NCI-H2196 treated with DMSO at 0.1 percent for 48 hours (cell line): ENCODE results near the gene TRAPPC3.

Source experiments
- DNase-seq: peaks from one replicate; lab custom pipeline; 2025; ENCODE audit not compliant: unreplicated experiment; lab: John Stamatoyannopoulos, UW

The TRAPPC3 gene

DNA sequence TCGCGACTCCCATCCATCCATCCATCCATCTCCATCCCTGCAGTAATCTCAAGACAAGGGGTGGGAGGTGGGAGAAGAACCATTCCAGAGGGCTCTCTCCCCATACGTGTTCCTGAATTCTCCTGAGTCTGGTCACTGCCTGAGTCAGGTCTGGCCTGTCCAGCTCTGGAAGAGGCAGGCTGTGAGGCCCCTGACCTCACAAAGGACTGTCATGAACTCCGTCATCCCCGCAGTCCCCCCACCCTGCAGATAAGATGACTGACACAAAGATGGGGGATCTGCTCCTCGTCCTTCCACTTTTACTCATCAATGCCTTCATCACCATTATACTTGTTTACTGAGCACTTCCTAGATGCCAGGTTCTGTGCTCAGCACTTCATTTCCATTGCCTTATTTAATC lies 5.0 kb upstream of the TRAPPC3 start:
- DNase-seq = no peak

DNA sequence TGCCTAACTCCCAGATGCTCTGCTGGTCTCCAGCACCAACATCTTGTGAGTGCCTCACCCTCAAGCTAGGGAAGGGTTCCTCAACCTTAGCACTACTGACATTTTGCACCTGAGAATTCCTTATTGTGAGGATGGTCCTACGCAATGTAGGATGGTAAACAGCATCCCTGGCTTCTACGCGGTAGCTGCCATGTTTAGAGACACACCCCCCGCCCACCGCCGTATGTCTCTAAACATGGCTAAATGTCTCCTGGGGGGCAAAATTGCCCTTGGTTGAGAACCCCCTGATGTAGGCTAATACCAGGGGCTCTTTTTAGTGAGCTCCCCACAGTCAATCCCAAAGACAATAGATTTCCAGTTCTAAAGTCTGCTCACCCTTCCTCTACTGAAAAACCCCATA lies 4.2 kb upstream of the TRAPPC3 start:
- no peak for DNase-seq

DNA sequence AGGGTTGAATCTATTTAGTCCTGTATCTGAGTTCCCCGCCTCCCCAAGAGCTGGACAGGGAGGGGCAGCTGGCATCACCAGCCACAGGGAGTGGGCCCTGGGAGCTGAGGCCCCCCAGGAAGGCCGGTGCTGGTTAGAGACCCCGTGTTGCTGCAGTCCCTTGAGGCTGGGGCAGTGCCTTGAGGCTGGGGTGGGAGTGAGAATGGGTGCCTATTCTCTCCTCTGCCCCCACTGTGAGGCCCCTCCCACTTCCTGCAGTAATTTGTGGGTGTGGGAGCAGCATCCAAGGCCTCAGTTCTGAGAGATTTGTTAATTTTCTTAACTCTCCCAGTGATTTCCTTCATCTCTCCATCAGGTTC lies 2.5 kb upstream of the TRAPPC3 start:
- no peak for DNase-seq

DNA sequence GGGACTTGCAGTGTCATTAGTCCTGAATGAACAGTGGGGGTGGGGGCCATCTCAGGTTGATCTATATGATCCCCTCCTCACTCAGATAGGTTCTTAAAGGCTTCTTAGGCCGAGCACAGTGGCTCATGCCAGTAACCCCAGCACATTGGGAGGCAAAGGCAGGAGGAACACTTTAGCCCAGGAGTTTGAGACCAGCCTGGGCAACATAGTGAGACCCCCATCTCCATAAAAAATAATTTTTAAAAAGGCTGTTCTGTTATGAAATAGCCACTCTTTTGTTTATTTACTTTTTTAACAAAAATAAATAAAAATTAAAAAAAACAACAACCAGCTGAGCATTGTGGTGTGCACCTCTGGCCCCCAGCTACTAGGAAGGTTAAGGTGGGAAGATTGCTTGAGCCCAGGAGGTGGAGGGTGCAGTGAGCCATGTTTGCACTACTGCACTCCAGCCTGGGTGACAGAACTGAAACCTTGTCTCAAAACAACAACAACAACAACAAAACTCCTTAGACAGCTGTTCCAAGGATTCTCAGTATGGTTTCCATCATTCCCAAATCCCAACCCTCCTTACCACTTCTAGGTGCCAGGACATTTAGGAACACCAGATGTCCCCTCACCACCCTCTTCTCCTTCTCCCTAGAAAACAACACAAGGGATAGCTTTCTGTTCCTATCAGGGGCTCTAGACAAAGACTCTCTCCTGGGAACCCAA lies 2.0 kb upstream of the TRAPPC3 start:
- DNase-seq = no peak

DNA sequence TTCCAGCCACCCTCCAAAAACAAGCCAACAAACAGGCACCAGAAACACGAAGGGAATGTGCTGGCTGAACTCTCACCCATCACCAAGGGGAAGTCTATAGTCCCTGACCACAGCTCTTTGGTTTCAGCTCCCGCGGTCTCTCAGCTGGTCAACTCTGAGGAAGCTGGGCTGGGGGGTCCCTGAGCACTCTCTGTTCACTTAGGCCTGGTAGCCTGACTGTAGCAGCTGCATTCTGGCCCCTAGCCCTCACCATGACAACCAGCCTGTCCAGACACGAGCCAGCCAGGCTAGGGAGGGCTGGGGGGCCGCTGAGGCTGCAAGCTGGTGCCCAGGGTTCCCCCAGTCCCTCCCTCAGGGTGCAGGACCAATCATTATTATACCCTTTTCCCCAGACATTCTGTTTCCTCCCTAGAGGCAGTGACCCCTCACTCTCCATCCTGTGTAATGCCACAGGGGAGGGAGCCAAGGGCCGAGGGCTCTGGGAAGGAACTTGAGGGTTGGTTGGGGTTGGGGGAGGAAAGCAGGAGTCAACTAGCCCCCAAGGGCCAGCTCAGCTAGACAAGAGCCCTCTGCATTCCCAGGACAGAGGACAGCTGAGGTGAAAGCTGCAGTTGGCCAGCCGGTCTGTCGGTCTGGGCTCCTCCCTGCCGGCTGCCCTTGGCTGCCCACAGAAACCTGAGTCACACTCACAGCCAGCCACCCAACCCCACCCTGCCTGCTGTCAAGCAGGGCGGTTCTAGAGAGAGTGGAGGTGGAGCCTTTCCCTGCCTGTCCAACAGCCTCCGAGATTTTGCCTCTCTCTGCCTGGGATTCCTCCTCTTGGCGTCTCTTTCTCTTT lies 1.2 kb upstream of the TRAPPC3 start:
- peak; percentile 96 for DNase-seq

DNA sequence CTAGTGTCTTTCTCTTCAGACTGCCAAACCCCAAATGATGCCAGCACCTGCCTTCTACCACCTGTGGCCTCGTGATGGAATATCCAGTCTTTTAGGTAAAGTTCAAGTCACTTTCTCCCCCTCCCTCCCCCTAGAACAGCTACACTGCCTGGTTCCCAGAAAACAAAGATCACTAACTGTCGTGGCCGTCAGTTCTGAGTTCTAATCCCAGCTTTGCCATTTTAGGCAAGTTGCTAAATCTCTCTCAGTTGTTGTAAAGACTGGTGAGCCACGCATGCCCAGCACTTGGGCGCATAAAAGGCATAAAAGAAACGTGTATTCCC lies 648 bp upstream of the TRAPPC3 start:
- DNase-seq = no peak

DNA sequence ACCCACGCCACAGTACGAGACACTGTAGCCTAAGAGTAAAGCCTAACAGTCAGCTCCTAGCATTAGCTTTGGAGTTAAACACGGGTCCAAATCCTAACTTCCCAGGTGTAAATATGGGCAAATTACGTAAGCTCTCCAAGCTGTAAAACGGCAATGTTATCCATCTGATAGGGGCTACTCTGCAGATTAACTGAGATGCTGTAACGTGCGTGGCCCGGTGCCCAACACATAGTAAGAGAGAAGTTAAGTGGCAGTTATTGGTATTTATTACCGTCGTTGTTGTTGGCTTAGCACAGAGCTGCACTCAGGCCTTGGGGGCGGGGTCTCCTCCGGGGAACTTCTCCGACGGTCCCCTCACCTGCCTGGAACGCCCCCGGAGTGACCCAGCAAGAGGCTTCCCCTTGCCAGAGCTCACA lies 457 bp downstream of the TRAPPC3 start:
- no peak for DNase-seq

DNA sequence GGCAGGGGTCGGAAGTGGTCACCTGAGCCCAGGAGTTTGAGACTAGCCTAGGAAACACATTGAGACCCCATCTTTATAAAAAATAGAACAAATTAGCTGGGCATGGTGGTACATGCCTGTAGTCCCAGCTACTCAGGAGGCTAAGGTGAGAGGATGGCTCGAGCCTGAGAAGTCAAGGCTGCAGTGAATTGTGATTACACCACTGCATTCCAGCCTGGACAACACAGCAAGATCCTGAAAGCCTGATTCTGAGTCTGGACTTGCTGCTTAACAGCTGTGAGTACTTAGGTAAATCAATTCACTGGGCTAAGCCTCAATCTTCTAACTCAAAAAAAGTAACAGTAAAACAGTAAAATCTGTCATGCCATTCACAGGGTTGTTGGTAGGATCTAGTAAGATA lies 4.9 kb downstream of the TRAPPC3 start:
- no peak for DNase-seq

DNA sequence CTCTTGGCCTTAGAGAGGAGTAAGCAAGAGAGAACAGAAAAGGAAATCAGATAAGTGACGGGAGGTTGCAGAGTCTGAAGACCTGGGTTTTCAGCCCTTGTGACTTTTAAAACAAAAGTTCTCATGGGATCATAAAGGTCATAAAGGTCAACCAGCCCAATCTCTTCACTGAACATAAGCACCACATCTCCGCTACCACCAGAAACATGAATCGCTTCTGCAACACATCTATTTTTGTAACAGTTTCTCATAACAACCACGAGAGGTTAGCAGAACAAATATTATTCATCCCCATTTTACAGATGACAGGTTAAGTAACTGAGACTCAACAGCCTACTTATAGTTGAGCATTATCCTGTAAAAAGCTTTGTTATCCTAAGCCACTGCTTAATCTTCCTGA lies 5.9 kb downstream of the TRAPPC3 start:
- no peak for DNase-seq

DNA sequence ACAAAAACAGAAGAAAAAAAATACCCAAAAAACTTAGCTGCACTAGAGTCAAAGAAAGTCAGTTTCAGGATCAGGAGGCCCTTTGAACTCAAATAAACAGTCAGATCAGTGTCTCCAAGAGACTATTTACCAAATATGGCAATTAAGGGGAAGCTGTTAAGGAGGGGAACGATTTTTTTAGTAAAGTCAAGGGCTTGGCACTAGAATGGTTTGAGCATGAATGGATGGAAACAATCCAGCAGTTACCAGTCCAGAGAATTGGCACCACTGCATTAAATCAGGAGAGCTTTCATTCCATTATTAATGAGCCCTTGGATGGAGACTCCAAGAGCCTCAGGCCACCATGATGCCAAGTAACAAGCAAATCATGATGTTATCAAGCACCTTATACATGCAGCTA lies 7.2 kb downstream of the TRAPPC3 start:
- DNase-seq = peak; percentile 66

DNA sequence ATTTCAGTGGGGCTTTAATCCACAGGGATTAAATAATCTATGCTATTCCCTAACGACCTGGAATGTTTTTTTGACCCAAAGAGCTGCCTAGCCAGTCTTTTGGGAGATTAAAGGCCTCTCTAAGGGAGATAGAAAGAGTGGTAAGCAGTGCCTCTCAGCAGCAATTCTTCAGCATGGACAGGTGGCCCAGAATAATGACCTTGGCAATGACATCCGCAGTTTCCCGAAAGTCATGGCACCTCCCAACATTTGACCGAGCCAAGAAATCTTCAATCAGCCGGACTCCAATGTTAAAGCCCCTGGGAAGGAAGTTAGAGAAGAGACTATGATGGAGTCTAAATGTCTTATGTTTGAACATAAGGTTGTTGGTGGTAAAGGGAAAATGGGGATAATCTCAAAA lies 9.8 kb downstream of the TRAPPC3 start:
- no peak for DNase-seq

DNA sequence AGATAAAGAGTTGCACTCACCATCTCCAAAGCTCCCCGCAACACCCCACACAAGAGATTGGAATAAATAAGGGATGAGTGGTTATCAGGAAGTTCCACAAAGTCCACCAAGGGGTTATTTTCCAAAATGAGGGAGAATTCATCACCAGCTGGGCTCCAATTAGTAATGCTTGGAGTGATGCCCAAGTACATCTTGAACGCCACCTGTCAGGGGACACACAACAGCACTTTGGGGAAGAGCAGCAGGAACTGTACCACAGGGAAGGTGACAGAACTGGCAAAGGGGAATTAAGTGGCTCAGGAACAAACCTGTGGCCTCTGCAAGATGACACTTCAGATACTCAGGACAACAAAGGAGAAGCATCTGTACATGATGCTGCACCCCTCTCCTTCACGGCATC lies 11.5 kb downstream of the TRAPPC3 start:
- no peak for DNase-seq

DNA sequence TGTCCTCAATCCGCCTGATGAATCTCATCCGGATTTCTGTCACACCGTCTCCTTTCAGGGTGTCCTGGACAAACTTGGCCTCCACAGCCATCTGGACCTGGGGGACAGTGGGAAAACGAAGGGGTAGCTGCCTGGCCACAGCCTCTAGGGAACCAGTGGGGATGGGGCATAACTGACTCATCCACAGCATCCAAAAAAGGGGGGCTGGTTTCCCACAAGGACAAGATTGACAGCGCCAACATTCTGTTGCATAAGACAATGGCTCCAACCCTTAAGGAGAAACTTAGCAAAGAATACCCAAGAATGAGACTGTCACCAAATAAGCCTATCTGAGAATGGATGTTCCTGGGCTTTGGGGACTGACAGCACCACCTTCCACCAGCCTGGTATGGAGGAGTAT lies 12.1 kb downstream of the TRAPPC3 start:
- no peak for DNase-seq

DNA sequence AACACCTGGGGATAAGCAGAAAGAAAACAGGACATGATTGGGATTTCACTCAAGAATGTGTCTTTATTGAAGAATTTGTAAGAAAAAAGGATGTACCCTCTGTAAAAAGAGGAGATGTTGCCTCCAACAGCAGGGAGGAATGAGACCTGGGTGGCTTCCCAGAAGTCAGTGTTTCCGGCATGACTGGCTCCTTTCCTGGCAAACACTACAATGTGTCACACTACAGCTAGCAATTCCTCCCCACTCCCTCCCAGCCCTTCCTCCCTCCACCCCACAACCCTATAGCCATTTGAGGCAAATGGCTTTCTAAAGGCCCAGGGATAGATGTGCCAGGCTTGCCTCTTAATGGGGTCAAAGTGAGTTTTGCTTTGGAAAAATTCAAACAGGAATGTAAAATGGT lies 12.8 kb downstream of the TRAPPC3 start:
- no peak for DNase-seq

DNA sequence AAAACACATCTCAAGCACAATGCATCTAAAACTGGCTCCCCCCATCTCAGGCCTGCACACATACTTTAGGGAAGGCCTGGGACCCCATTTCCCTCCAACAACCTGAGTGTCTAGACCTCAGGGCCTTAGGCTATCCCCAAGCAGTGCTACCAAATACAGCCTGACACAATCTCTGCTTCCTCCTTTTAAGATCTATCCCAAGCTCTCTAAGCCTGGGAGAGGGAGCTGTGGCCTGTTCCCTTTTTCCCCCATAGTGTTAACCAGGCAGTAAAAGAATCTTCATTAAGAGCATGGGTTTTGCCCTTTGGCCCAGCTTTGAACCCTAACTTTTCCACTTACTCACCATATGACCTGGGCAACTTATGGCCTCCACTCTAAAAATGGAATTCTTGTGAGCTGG lies 13.5 kb downstream of the TRAPPC3 start:
- no peak for DNase-seq

DNA sequence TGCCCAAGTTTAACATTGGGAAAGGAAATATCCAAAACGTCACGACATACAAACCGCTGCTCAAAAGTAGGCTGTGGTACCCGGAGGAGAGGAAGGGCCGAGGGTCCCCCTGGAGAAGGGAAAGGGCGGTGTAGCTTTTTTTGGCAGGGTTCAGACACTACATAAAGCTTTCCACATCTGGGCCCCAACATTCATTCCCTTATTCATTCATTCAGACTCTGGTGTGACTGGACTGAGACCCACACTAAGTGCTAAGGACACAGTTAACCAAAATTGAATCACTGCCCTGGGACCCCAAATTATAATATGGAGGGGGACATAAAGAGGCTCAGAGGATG lies 14.0 kb downstream of the TRAPPC3 start:
- DNase-seq = no peak

DNA sequence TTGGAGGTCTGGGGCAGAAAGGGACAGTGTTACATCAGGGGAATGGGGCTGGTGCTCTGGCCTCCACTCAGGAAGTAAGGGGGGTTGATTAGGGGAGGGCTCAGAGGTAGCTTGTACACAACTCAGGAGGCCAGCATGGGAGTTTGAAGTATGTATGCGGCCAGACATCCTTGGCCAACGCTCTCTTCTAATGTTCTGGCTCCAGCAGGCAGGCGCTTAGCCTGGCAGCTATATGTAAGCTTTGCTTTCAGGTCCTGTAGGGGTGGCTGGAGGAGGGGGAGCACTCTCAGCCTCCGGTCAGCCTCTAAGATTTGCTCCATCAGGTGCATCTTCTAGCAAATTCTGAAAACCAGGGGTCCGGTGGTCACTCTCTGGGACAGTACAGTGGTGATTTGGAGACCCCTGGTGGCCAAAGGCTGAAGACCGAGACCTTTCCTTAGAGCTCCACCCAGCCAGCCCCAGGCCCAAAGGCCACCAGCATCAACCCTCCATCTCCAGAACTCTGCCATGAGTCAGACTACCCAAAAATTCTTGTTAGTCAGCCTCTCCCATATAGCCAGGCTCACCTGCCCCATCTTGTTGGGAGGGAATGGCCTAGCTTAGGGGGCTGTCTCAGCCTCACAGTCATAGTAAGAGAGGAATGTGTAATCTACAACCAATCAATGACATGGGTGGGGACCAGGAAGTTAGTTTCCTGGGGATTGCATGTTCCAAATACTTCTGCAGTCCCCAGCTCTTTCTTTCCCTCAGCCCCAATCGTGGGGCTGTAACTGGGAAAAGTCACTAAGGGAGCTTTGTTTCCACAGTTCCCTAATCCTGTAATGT lies 14.6 kb downstream of the TRAPPC3 start:
- DNase-seq = no peak

DNA sequence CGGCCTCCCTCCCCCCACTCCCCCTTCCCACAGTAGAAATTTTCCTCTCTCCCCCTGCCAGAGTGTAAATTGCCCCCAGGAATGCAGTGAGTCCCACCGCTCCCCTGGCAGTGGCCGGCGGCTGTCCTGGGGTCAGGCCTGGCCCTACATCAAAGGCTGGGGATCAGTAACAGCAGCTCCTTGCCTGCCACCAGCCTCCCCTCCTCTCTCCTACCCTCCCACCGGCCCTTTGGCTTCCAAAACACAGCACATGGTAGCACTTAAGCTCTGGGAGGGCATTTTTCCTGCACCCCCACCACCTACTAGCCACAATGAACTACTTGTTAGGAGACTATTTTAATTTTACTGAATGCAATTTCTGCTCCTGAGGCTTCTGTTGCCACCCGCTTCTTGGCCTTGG lies 15.3 kb downstream of the TRAPPC3 start:
- no peak for DNase-seq

DNA sequence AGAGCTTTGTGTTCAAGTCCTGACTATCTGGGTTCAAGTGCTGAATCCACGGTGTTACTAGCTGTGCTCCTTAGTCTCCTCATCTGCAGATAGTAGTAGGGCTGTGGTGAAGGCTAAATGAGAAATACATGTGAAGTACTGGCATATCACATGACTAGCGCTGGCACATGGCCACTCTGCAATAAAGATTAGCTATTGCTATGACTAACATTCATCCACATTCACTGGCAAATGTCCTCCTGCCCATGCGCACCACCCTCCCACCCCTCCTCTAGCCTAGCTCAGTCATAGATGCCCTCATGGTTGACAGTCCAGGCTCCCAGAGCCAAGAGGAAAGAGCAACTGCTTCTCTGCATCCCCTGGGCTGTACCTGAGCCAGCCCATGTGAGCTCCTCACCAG lies 15.8 kb downstream of the TRAPPC3 start:
- peak; percentile 77 for DNase-seq

DNA sequence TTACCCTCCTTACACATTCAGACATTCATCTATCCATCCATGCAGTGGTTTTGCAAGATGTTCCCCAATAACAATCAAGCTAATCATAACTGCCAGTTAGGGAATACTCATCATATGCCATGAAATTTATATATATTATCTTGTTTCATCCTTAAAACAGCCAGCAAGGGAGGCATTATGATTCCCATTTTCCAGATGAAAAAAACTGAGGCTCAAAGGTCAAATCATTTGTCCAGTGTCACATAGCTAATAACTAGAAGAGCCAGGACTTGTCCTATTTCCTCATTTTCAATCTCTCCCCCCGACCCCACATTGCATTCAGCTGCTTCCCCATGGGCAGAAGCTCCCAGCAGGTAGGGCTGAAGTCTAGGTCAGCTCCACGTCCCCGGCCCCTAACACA lies 17.3 kb downstream of the TRAPPC3 start:
- no peak for DNase-seq

DNA sequence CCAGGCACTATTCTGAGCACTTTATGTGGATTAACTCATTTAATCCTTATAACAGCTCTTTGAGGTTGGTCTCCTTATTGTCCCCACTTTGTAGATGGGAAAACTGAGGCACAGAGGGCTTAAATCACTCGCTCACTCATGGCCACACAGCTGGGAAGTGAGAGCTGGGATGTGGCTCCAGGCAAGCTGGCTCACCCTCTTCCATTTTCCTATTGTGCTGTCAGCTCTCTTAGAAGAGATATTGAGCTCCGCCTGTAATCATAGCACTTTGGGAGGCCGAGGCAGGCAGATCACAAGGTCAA lies 20.4 kb downstream of the TRAPPC3 start:
- DNase-seq = no peak

DNA sequence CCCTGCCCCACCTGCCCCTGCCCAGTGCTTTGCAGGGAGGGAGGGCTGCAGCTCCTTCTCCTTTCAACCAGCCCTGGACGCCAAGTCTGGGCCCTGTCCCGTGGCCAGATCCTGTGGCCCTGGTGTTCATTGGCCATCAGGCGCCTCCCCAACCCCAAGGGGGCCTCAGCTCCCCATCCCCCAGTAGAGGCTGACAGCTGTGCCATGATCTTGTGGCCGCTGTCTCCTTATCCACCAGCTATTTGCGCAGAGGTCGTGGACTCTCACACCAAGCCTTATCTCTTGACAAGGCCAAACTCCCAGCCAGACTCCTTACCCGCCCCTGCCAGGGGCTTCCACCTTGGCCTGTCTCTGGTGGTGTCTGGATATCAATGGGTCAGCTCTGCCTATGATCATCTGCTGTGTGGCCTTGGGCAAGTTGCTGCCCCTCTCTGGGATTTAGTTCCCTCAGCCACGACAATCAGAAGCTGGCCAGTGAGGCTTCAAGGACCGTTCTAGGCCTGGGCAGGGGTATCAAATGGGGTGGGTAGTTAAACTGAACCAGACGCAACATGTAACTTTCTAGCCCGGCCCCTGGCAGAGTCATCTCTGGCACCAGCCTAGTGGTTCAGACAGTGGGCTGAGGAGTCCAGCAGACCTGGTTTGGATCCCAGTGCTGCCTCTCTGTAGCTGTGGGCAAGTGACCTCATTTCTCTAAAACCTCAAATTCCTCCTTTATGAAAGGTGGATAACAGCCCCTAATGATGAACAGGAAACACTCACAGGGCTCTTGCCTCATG lies 21.0 kb downstream of the TRAPPC3 start:
- DNase-seq = no peak
